HepG2 (cell line): ENCODE measurements around the gene TRIM2. TPM values are rescaled to one million over a fixed set of nuclear protein-coding genes. Genes with fewer than 3 reads are reported as not detected.

Source experiments
- ATAC-seq: fragments of 200-7000 bp; cut with Tn5 transposase; 3 replicates; pipeline ENCODE4 v1.9.1; 2020; ENCODE audit warnings: mild to moderate bottlenecking, moderate library complexity
- BruUV-seq: library from RNA; stranded (reverse); fragments of 400-500 nt; replicated peaks from 2 replicates; lab custom pipeline; 2021; lab: Mats Ljungman, UMichigan
- CTCF ChIA-PET: fragments of 300-600 bp; formaldehyde crosslinking; extraction: SDS; loops from one replicate; lab custom pipeline; 2021; ENCODE audit warnings: low total read pairs, inconsistent platforms, low intra/inter-chr PET ratio; lab: Yijun Ruan, JAX
- POLR2A ChIA-PET: fragments of 350-600 bp; sonication (Branson Sonifier 250); formaldehyde crosslinking; loops from one replicate; lab custom pipeline; 2020; ENCODE audit warnings: antibody characterized with exemption, inconsistent platforms; lab: Yijun Ruan, JAX
- DNase-seq: peaks from one replicate; pipeline ENCODE4 v3.0.0-alpha.2; 2015; ENCODE audit warnings: low spot score
- FAIRE-seq: peaks from 3 replicates; lab custom pipeline; 2011; peaks lifted over from hg19 to GRCh38; lab: Jason Lieb, UNC
- H2AFZ ChIP-seq: one replicate; pipeline ENCODE4 v1.6.1; 2011; ENCODE audit warnings: low read length, inconsistent platforms
- H3K27ac ChIP-seq: fragments of 300-600 bp; 3 replicates; pipeline ENCODE4 v1.8.0; 2011; ENCODE audit warnings: mixed run types, mild to moderate bottlenecking, mixed read lengths, low read length, inconsistent platforms; ENCODE audit not compliant: insufficient read depth; ENCODE audit errors: extremely low read length
- H3K27me3 ChIP-seq, 2 experiments: fragments of 200-600 bp in 1 of 2; 2 replicates in 1 of 2; 3 replicates in 1 of 2; pipeline versions ENCODE4 v1.6.0 to v1.8.0; 2011; ENCODE audit warnings: low read length in 2 of 2, mild to moderate bottlenecking in 2 of 2, moderate library complexity in 2 of 2, inconsistent platforms in 1 of 2; ENCODE audit not compliant: insufficient read depth in 2 of 2, control insufficient read depth in 1 of 2
- H3K36me3 ChIP-seq, 2 experiments: fragments of 200-600 bp in 1 of 2; replicated peaks in 1 of 2; 2 replicates in 1 of 2; 3 replicates in 1 of 2; pipeline versions ENCODE4 v1.5.1 to v1.8.0; 2011; ENCODE audit warnings: low read length in 2 of 2, inconsistent platforms in 1 of 2; ENCODE audit not compliant: insufficient read depth in 2 of 2, control insufficient read depth in 1 of 2
- H3K4me1 ChIP-seq: 2 replicates; pipeline ENCODE4 v1.5.1; 2012; ENCODE audit warnings: low read length, inconsistent platforms; ENCODE audit not compliant: insufficient read depth
- H3K4me2 ChIP-seq: 2 replicates; pipeline ENCODE4 v1.6.0; 2011; ENCODE audit warnings: low read depth, low read length, inconsistent platforms
- H3K4me3 ChIP-seq, 3 experiments: fragments of 200-600 bp in 1 of 3; sonication (generic), shearing (Covaris generic) in 1 of 3; replicated peaks in 1 of 3; 2 replicates each; pipeline ENCODE4 v1.5.1; 2011 to 2016; ENCODE audit warnings: low read length in 3 of 3, inconsistent platforms in 2 of 3, low read depth in 2 of 3, mild to moderate bottlenecking in 2 of 3, control low read depth in 1 of 3, mixed read lengths in 1 of 3; ENCODE audit not compliant: insufficient read depth in 1 of 3
- H3K79me2 ChIP-seq: one replicate; pipeline ENCODE4 v1.6.1; 2011; ENCODE audit warnings: low read length, inconsistent platforms; ENCODE audit not compliant: insufficient read depth
- H3K9ac ChIP-seq: 2 replicates; pipeline ENCODE4 v1.6.0; 2011; ENCODE audit warnings: mild to moderate bottlenecking, low read depth, low read length, inconsistent platforms; ENCODE audit not compliant: insufficient read depth
- H3K9me3 ChIP-seq: 2 replicates; pipeline ENCODE4 v1.5.1; 2012; ENCODE audit warnings: mild to moderate bottlenecking, low read length
- H4K20me1 ChIP-seq: 2 replicates; pipeline ENCODE4 v1.6.0; 2011; ENCODE audit warnings: inconsistent platforms, mild to moderate bottlenecking, low read length, moderate library complexity; ENCODE audit not compliant: insufficient read depth
- ARID3A ChIP-seq: IDR thresholded peaks from 2 replicates; pipeline ENCODE4 v1.6.1; 2012; ENCODE audit warnings: low read depth, low read length, improper control_type of control experiment
- ARNTL ChIP-seq: sonication (generic); formaldehyde crosslinking; IDR thresholded peaks from 2 replicates; pipeline ENCODE4 v1.4.0; 2020; ENCODE audit warnings: mild to moderate bottlenecking, missing genetic modification reagents
- FOXK2 ChIP-seq: fragments of 450-650 bp; IDR thresholded peaks from 2 replicates; pipeline ENCODE4 v1.6.1; 2016
- KAT7 ChIP-seq: IDR thresholded peaks from 2 replicates; pipeline ENCODE4 v1.6.1; 2018; ENCODE audit warnings: borderline replicate concordance, missing compliant biosample characterization
- SAFB2 ChIP-seq: sonication (generic); formaldehyde crosslinking; IDR thresholded peaks from 2 replicates; pipeline ENCODE4 v1.5.1; 2020; ENCODE audit warnings: missing genetic modification reagents, low read depth, mild to moderate bottlenecking, borderline replicate concordance
- TSC22D2 ChIP-seq: sonication (generic); formaldehyde crosslinking; IDR thresholded peaks from 2 replicates; pipeline ENCODE4 v1.5.1; 2020; ENCODE audit warnings: missing genetic modification reagents, mild to moderate bottlenecking, borderline replicate concordance
- ZFP62 ChIP-seq: sonication (generic); formaldehyde crosslinking; IDR thresholded peaks from 2 replicates; pipeline ENCODE4 v1.4.0; 2020; ENCODE audit warnings: missing genetic modification reagents
- ZNF496 ChIP-seq: sonication (generic); formaldehyde crosslinking; IDR thresholded peaks from 2 replicates; pipeline ENCODE4 v1.8.1; 2023; ENCODE audit warnings: mild to moderate bottlenecking, moderate library complexity, missing genetic modification reagents; ENCODE audit not compliant: insufficient replicate concordance
- ZNF792 ChIP-seq: IDR thresholded peaks from 2 replicates; pipeline ENCODE4 v1.6.1; 2016
- ZNF816 ChIP-seq: sonication (generic); formaldehyde crosslinking; IDR thresholded peaks from 2 replicates; pipeline ENCODE4 v1.8.0; 2022; ENCODE audit warnings: missing genetic modification reagents, mild to moderate bottlenecking, borderline replicate concordance
- WGBS: methylation state at CpG from one replicate; pipeline ENCODE4 v1.1.6; 2017; ENCODE audit warnings: low lambda C conversion rate; 5-methylcytosine and 5-hydroxymethylcytosine counted together
- in situ Hi-C: cut with HindIII; loops from 2 replicates; pipeline ENCODE4 v1.10.0; 2017; ENCODE audit warnings: low pct_unique_long_range_greater_than_20kb; ENCODE audit not compliant: extremely low pct_ligation_motif_present
- intact Hi-C: fragments of 100-400 bp; cut with micrococcal nuclease; formaldehyde crosslinking; loops from one replicate; pipeline ENCODE4 v1.10.0; 2022; ENCODE audit not compliant: unreplicated experiment
- polyA plus RNA-seq, 8 experiments: library from polyadenylated mRNA; depleted of rRNA in 3 of 8; stranded (reverse) in 7 of 8; unstranded in 1 of 8; fragments of >200 nt; fragmentation: Illumina TruSeq in 4 of 8; extraction: Trizol in 4 of 8; gene quantifications; 2 replicates each; pipeline versions ENCODE4 v1.2.1 to v1.2.3, GENCODE V29; 2011 to 2016; ENCODE audit warnings: low read depth in 4 of 8, missing spikeins in 1 of 8, mixed read lengths in 1 of 8; ENCODE audit not compliant: insufficient read depth in 1 of 8
- total RNA-seq, 5 experiments: library from RNA; depleted of rRNA; stranded (reverse); fragments of >200 nt; fragmentation: Illumina TruSeq; extraction: Trizol; gene quantifications; 2 replicates each; pipeline ENCODE4 v1.2.3, GENCODE V29; 2016; ENCODE audit warnings: low read depth in 1 of 5
- TF ChIP-seq, protein P1 (sequence below): sonication (generic); formaldehyde crosslinking; IDR thresholded peaks from 2 replicates; pipeline ENCODE4 v1.4.0; 2020; ENCODE audit warnings: missing genetic modification reagents

TRIM2 gene
- total and polyA plus RNA-seq, 2 of the 13 experiments (the other 11 are each of a cell fraction or from before 2014, with no cell fraction given), result 2.1 to 4.2 TPM

- no peaks in the 10 kb centered on the region; a peak in 1 of 5 replicates for H3K27me3 ChIP-seq
- no peak for DNase-seq
- ATAC-seq, result no peak
- H2AFZ ChIP-seq, result no peak overlapping the region
- H3K4me3 ChIP-seq, result no peak overlapping the region
- H3K4me2 ChIP-seq, result no peak overlapping the region
- ChIA-PET CTCF (no interaction called here), POLR2A (no interaction called here)
- intact Hi-C loops (no loop called here), in situ Hi-C loops (loop anchor here (5.0 kb wide), 1 partner anchor 228 kb away; no protein-coding TSS in a partner anchor)
- 88% methylated on average over 1 of the region's 1 CpG for WGBS
- no peak overlapping the region for H3K9ac ChIP-seq
- 0 out of 5 replicates have a peak, but pooled peaks cover 1 to 3% of the 10 kb centered on the region in 2 experiments for H3K36me3 ChIP-seq
- no peaks in the 10 kb centered on the region for H4K20me1 ChIP-seq
- no TSS peak for BruUV-seq
- H3K79me2 ChIP-seq, result peaks cover 38% of the 10 kb centered on the region
- no peak for FAIRE-seq
- no peak overlapping the region for H3K27ac ChIP-seq
- H3K9me3 ChIP-seq, result no peaks in the 10 kb centered on the region
- TF ChIP-seq KAT7 (CRISPR knock-in tag) (no peak), TSC22D2 (CRISPR knock-in tag) (no peak), SAFB2 (CRISPR knock-in tag) (no peak), ARNTL (no peak), ZFP62 (CRISPR knock-in tag) (no peak), ZNF792 (CRISPR knock-in tag) (no peak), ZNF496 (CRISPR knock-in tag) (no peak), FOXK2 (no peak), ZNF816 (CRISPR knock-in tag) (no peak), ARID3A (no peak)
- TF ChIP-seq, protein P1, sequence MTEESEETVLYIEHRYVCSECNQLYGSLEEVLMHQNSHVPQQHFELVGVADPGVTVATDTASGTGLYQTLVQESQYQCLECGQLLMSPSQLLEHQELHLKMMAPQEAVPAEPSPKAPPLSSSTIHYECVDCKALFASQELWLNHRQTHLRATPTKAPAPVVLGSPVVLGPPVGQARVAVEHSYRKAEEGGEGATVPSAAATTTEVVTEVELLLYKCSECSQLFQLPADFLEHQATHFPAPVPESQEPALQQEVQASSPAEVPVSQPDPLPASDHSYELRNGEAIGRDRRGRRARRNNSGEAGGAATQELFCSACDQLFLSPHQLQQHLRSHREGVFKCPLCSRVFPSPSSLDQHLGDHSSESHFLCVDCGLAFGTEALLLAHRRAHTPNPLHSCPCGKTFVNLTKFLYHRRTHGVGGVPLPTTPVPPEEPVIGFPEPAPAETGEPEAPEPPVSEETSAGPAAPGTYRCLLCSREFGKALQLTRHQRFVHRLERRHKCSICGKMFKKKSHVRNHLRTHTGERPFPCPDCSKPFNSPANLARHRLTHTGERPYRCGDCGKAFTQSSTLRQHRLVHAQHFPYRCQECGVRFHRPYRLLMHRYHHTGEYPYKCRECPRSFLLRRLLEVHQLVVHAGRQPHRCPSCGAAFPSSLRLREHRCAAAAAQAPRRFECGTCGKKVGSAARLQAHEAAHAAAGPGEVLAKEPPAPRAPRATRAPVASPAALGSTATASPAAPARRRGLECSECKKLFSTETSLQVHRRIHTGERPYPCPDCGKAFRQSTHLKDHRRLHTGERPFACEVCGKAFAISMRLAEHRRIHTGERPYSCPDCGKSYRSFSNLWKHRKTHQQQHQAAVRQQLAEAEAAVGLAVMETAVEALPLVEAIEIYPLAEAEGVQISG (CRISPR knock-in tag), result no peak
- H3K4me1 ChIP-seq, result peaks cover 38% of the 10 kb centered on the region
These were observed 145.1 kb downstream of the TRIM2 start for GRCh38 chr4:153349206-153349805.
